Esophagus muscularis mucosa (tissue), 4 donors: ENCODE results near the gene TCAIM. TPM values are rescaled to one million over a fixed set of nuclear protein-coding genes. Genes with fewer than 3 reads are reported as not detected.

Source experiments
- DNase-seq: peaks from one replicate; pipeline ENCODE4 v3.0.0-alpha.2; 2017; ENCODE audit errors: extremely low spot score
- H3K27ac ChIP-seq, 4 donors: fragments of 200-600 bp; sonication (generic); replicated peaks in 1 of 4; 1 replicate in 3 of 4; 2 replicates in 1 of 4; pipeline ENCODE4 v1.5.1; 2016 to 2019; ENCODE audit warnings: mild to moderate bottlenecking in 1 of 4
- H3K27me3 ChIP-seq, 4 donors: fragments of 200-600 bp; sonication (generic); one replicate each; pipeline versions ENCODE4 v1.5.1 to v1.6.0; 2016 to 2019
- H3K36me3 ChIP-seq, 4 donors: fragments of 200-600 bp; sonication (generic); one replicate each; pipeline ENCODE4 v1.5.1; 2016 to 2019
- H3K4me1 ChIP-seq, 4 donors: fragments of 200-600 bp; sonication (generic); one replicate each; pipeline ENCODE4 v1.5.1; 2016 to 2019
- H3K4me3 ChIP-seq, 4 donors: fragments of 200-600 bp; sonication (generic); 1 replicate in 2 of 4; 2 replicates in 2 of 4; pipeline ENCODE4 v1.5.1; 2016 to 2019; ENCODE audit warnings: mild to moderate bottlenecking in 4 of 4, moderate library complexity in 1 of 4
- H3K9me3 ChIP-seq, 4 donors: fragments of 200-600 bp; sonication (generic); 1 replicate in 3 of 4; 2 replicates in 1 of 4; pipeline ENCODE4 v1.5.1; 2016 to 2019
- CTCF ChIP-seq, 3 experiments: fragments of 200-600 bp in 2 of 3; fragments of 450-650 bp in 1 of 3; sonication (generic) in 2 of 3; IDR thresholded peaks; one replicate each; pipeline ENCODE4 v1.5.1; 2017 to 2019; ENCODE audit warnings: antibody characterized with exemption in 3 of 3, mild to moderate bottlenecking in 2 of 3, moderate library complexity in 1 of 3
- EP300 ChIP-seq: sonication (generic); formaldehyde crosslinking; IDR thresholded peaks from one replicate; pipeline ENCODE4 v1.6.1; 2017; ENCODE audit warnings: antibody characterized with exemption
- POLR2A ChIP-seq: fragments of 450-650 bp; IDR thresholded peaks from one replicate; pipeline ENCODE4 v1.6.1; 2017; ENCODE audit warnings: antibody characterized with exemption, moderate library complexity, mild to moderate bottlenecking, low read depth
- POLR2AphosphoS5 ChIP-seq, 2 donors: sonication (generic); formaldehyde crosslinking; IDR thresholded peaks; one replicate each; pipeline ENCODE4 v1.6.1; 2017; ENCODE audit warnings: antibody characterized with exemption in 2 of 2
- WGBS: methylation state at CpG from one replicate; pipeline ENCODE4 v1.1.5; 2018; 5-methylcytosine and 5-hydroxymethylcytosine counted together
- intact Hi-C: fragments of 100-400 bp; cut with DNase I; formaldehyde crosslinking; loops from one replicate; pipeline ENCODE4 v1.15.1; 2023
- total RNA-seq, 4 donors: library from RNA; depleted of rRNA; stranded (reverse); fragments of >200 nt; gene quantifications; one replicate each; pipeline versions ENCODE4 v1.1.0 to v1.2.1, GENCODE V29; 2016

The TCAIM gene
- total RNA-seq, 4 donors from 2014 or later, result 32.0 to 46.4 (median 36.5) TPM

GRCh38 chr3:44324584-44324983, 14.0 kb upstream of the TCAIM start:
- Histone ChIP-seq H3K36me3 (no peaks in the 10 kb centered on the region), H3K27ac (no peak overlapping the region), H3K4me3 (no peak overlapping the region), H3K27me3 (no peaks in the 10 kb centered on the region), H3K9me3 (no peaks in the 10 kb centered on the region), H3K4me1 (no peaks in the 10 kb centered on the region)
- intact Hi-C loops, result loop anchor here (5.0 to 10.0 kb wide), 2 partner anchors 70 to 153 kb away; partner anchors contain the start of gene ZNF445
- no peak for DNase-seq
- no peak for TF ChIP-seq EP300
- TF ChIP-seq POLR2AphosphoS5 (IDR thresholded peaks at IDR 0.05), result no peak
- no peak for TF ChIP-seq POLR2A
- TF ChIP-seq CTCF (IDR thresholded peaks at IDR 0.05), result no peak

- Histone ChIP-seq H3K27ac (no peak overlapping the region), H3K27me3 (no peaks in the 10 kb centered on the region), H3K4me1 (no peaks in the 10 kb centered on the region), H3K9me3 (no peaks in the 10 kb centered on the region), H3K4me3 (no peak overlapping the region), H3K36me3 (no peaks in the 10 kb centered on the region)
- no peak for TF ChIP-seq EP300
- TF ChIP-seq POLR2A, result no peak
- no peak for TF ChIP-seq POLR2AphosphoS5 (IDR thresholded peaks at IDR 0.05)
- TF ChIP-seq CTCF (IDR thresholded peaks at IDR 0.05), result no peak
- DNase-seq, result no peak
- intact Hi-C loops, result loop anchor here (10.0 kb wide), 1 partner anchor 69 kb away; no protein-coding TSS in a partner anchor
- 24% methylated on average over 2 of the region's 2 CpGs for WGBS
Observed at GRCh38 chr3:44326019-44326418, 12.5 kb upstream of the TCAIM start.

GRCh38 chr3:44326515-44326914, 12.1 kb upstream of the TCAIM start:
- Histone ChIP-seq H3K4me1 (no peaks in the 10 kb centered on the region), H3K27ac (no peak overlapping the region), H3K4me3 (no peak overlapping the region), H3K27me3 (no peaks in the 10 kb centered on the region), H3K9me3 (no peaks in the 10 kb centered on the region), H3K36me3 (no peaks in the 10 kb centered on the region)
- DNase-seq, result no peak
- no peak for TF ChIP-seq POLR2A
- no peak for TF ChIP-seq CTCF (IDR thresholded peaks at IDR 0.05)
- no peak for TF ChIP-seq EP300
- no peak for TF ChIP-seq POLR2AphosphoS5 (IDR thresholded peaks at IDR 0.05)
- 79% methylated on average over 3 of the region's 3 CpGs for WGBS
- intact Hi-C loops, result loop anchor here (10.0 kb wide), 1 partner anchor 68 kb away; no protein-coding TSS in a partner anchor

- Histone ChIP-seq H3K4me1 (no peaks in the 10 kb centered on the region), H3K27me3 (no peaks in the 10 kb centered on the region), H3K4me3 (no peak overlapping the region), H3K27ac (no peak overlapping the region), H3K9me3 (no peaks in the 10 kb centered on the region), H3K36me3 (no peaks in the 10 kb centered on the region)
- TF ChIP-seq POLR2A, result no peak
- TF ChIP-seq CTCF (IDR thresholded peaks at IDR 0.05), result no peak
- intact Hi-C loops, result loop anchor here (10.0 kb wide), 1 partner anchor 65 kb away; no protein-coding TSS in a partner anchor
- DNase-seq, result no peak
Observed at GRCh38 chr3:44329946-44330345, 8.6 kb upstream of the TCAIM start.

- intact Hi-C loops, result no loop called here
- H3K27me3 ChIP-seq, result no peaks in the 10 kb centered on the region
- no peaks in the 10 kb centered on the region for H3K4me1 ChIP-seq
- H3K4me3 ChIP-seq, result no peak overlapping the region
- no peaks in the 10 kb centered on the region for H3K36me3 ChIP-seq
- H3K27ac ChIP-seq, result no peak overlapping the region
- WGBS, result 88% methylated on average over 2 of the region's 2 CpGs
- no peak for TF ChIP-seq CTCF (IDR thresholded peaks at IDR 0.05)
- TF ChIP-seq EP300, result no peak
- TF ChIP-seq POLR2AphosphoS5 (IDR thresholded peaks at IDR 0.05), result no peak
- no peak for TF ChIP-seq POLR2A
- DNase-seq, result no peak
- no peaks in the 10 kb centered on the region for H3K9me3 ChIP-seq
Observed at GRCh38 chr3:44330444-44330843, 8.1 kb upstream of the TCAIM start.
